ENCODE measurements around the gene RNF144B.
"Not testable (repeated sequence)": the region's sequence is repeated elsewhere in the genome, so short reads cannot be mapped to it uniquely, and the experiment has no call there.

The RNF144B gene

GRCh38 chr6:18387061-18387721 is at the start of gene RNF144B:
TSS of gene RNF144B (plus strand) at chr6:18387350. CDS start at chr6:18399535, 12,185 bp downstream.
- peak; percentile 46 for DNase-seq

GRCh38 chr6:18339599-18339998 is 47.6 kb upstream of the RNF144B start:
- no peak for DNase-seq

- no peak for DNase-seq
Measured at GRCh38 chr6:18340781-18341551, 46.2 kb upstream of the RNF144B start.

GRCh38 chr6:18342223-18342622 is 44.9 kb upstream of the RNF144B start:
- DNase-seq, result no peak

- peak; percentile 72 for DNase-seq
Measured at GRCh38 chr6:18343741-18344140, 43.4 kb upstream of the RNF144B start.

- DNase-seq, result peak; percentile 25
Measured at GRCh38 chr6:18347021-18347577, 40.1 kb upstream of the RNF144B start.

GRCh38 chr6:18347866-18348265 is 39.3 kb upstream of the RNF144B start:
- DNase-seq, result no peak

- DNase-seq, result peak; percentile 12
Measured at GRCh38 chr6:18349386-18349785, 37.8 kb upstream of the RNF144B start.

- peak; percentile 21 for DNase-seq
Measured at GRCh38 chr6:18350271-18350670, 36.9 kb upstream of the RNF144B start.

GRCh38 chr6:18350712-18351111 is 36.4 kb upstream of the RNF144B start:
- DNase-seq, result no peak

GRCh38 chr6:18352001-18352400 is 35.1 kb upstream of the RNF144B start:
- peak; percentile 15 for DNase-seq

- no peak for DNase-seq
Measured at GRCh38 chr6:18352842-18353241, 34.3 kb upstream of the RNF144B start.

GRCh38 chr6:18353251-18353650 is 33.9 kb upstream of the RNF144B start:
- DNase-seq, result no peak

- not testable (repeated sequence) for DNase-seq
Measured at GRCh38 chr6:18357546-18357945, 29.6 kb upstream of the RNF144B start.

GRCh38 chr6:18359237-18359885 is 27.8 kb upstream of the RNF144B start:
- no peak for DNase-seq

GRCh38 chr6:18360188-18360587 is 27.0 kb upstream of the RNF144B start:
- DNase-seq, result no peak

GRCh38 chr6:18362058-18362561 is 25.0 kb upstream of the RNF144B start:
- peak; percentile 90 for DNase-seq

GRCh38 chr6:18363746-18364145 is 23.4 kb upstream of the RNF144B start:
- no peak for DNase-seq

- DNase-seq, result not testable (repeated sequence)
Measured at GRCh38 chr6:18364561-18364960, 22.6 kb upstream of the RNF144B start.

GRCh38 chr6:18367371-18367770 is 19.8 kb upstream of the RNF144B start:
- no peak for DNase-seq

GRCh38 chr6:18368277-18369105 is 18.7 kb upstream of the RNF144B start:
- DNase-seq, result no peak

GRCh38 chr6:18371010-18371409 is 16.1 kb upstream of the RNF144B start:
- DNase-seq, result no peak

Data from fibroblast of upper back skin (primary cell).